H1 (cell line): ENCODE measurements around the gene EFNA3. TPM values are rescaled to one million over a fixed set of nuclear protein-coding genes. Genes with fewer than 3 reads are reported as not detected.

Experiments
- CTCF ChIA-PET: fragments of 300-600 bp; sonication (Branson Sonifier 250); formaldehyde crosslinking; loops from one replicate; lab custom pipeline; 2021; ENCODE audit not compliant: partially characterized antibody; lab: Charles Lee
- POLR2A ChIA-PET: fragments of 300-600 bp; sonication (Branson Sonifier 250); formaldehyde crosslinking; loops from one replicate; lab custom pipeline; 2021; ENCODE audit warnings: inconsistent platforms; ENCODE audit not compliant: partially characterized antibody; lab: Charles Lee
- DNase-seq, 2 experiments: peaks; one replicate each; pipeline versions ENCODE4 v3.0.0 to v3.0.0-alpha.2; 2010 to 2022; ENCODE audit warnings: low spot score in 2 of 2, low read depth in 1 of 2, mixed read lengths in 1 of 2
- FAIRE-seq: peaks from 2 replicates; lab custom pipeline; 2011; peaks lifted over from hg19 to GRCh38; lab: Jason Lieb, UNC
- H2AFZ ChIP-seq: 2 replicates; pipeline ENCODE4 v1.8.1; 2012; ENCODE audit warnings: low read length, inconsistent platforms
- H2AK5ac ChIP-seq: 2 replicates; pipeline ENCODE4 v1.6.1; 2013; ENCODE audit warnings: low read depth, low read length
- H2BK120ac ChIP-seq: replicated peaks from 2 replicates; pipeline ENCODE3; 2013; ENCODE audit warnings: low read depth, low read length, inconsistent platforms
- H2BK12ac ChIP-seq: 2 replicates; pipeline ENCODE4 v1.6.1; 2013; ENCODE audit warnings: low read depth, low read length
- H2BK15ac ChIP-seq: 2 replicates; pipeline ENCODE4 v1.6.1; 2013; ENCODE audit warnings: low read length
- H2BK20ac ChIP-seq: 2 replicates; pipeline ENCODE4 v1.6.1; 2013; ENCODE audit warnings: low read length
- H2BK5ac ChIP-seq: 2 replicates; pipeline ENCODE4 v1.6.1; 2013; ENCODE audit warnings: low read depth, low read length
- H3K14ac ChIP-seq: 2 replicates; pipeline ENCODE4 v1.6.1; 2013; ENCODE audit warnings: inconsistent platforms; ENCODE audit not compliant: insufficient read length
- H3K18ac ChIP-seq: 2 replicates; pipeline ENCODE4 v1.6.1; 2013; ENCODE audit warnings: low read length; ENCODE audit errors: extremely low read depth
- H3K23ac ChIP-seq: 2 replicates; pipeline ENCODE4 v1.6.1; 2013; ENCODE audit warnings: inconsistent platforms; ENCODE audit not compliant: insufficient read length
- H3K23me2 ChIP-seq: 2 replicates; pipeline ENCODE4 v1.6.1; 2013; ENCODE audit warnings: low read depth, low read length
- H3K27ac ChIP-seq: 2 replicates; pipeline ENCODE4 v1.6.1; 2011; ENCODE audit warnings: low read depth, low read length, inconsistent platforms
- H3K27me3 ChIP-seq, 4 experiments: replicated peaks in 1 of 4; 1 replicate in 1 of 4; 2 replicates in 3 of 4; pipeline versions ENCODE4 v1.6.1 to v1.8.1; 2011 to 2013; ENCODE audit warnings: low read length in 3 of 4, mild to moderate bottlenecking in 3 of 4, inconsistent platforms in 2 of 4, mixed read lengths in 2 of 4, moderate library complexity in 1 of 4; ENCODE audit not compliant: control insufficient read depth in 3 of 4, insufficient read depth in 3 of 4; ENCODE audit errors: extremely low read depth in 1 of 4
- H3K36me3 ChIP-seq, 4 experiments: 2 replicates each; pipeline versions ENCODE4 v1.6.1 to v1.8.1; 2011 to 2013; ENCODE audit warnings: mild to moderate bottlenecking in 4 of 4, low read length in 3 of 4, moderate library complexity in 2 of 4, control low read depth in 1 of 4, inconsistent platforms in 1 of 4; ENCODE audit not compliant: insufficient read depth in 4 of 4, control insufficient read depth in 2 of 4
- H3K4ac ChIP-seq: replicated peaks from 2 replicates; pipeline ENCODE3; 2013; ENCODE audit warnings: low read length, low read depth, mixed read lengths, inconsistent platforms; ENCODE audit not compliant: insufficient read length
- H3K4me1 ChIP-seq, 4 experiments: replicated peaks in 1 of 4; 1 replicate in 1 of 4; 2 replicates in 3 of 4; pipeline versions ENCODE4 v1.6.1 to v1.8.1; 2011 to 2013; ENCODE audit warnings: low read length in 3 of 4, inconsistent platforms in 2 of 4, mixed read lengths in 1 of 4; ENCODE audit not compliant: insufficient read depth in 4 of 4, control insufficient read depth in 3 of 4
- H3K4me2 ChIP-seq, 2 experiments: 2 replicates each; pipeline versions ENCODE4 v1.6.1 to v1.8.1; 2011 to 2013; ENCODE audit warnings: low read depth in 2 of 2, low read length in 2 of 2, control low read depth in 1 of 2, inconsistent platforms in 1 of 2, mild to moderate bottlenecking in 1 of 2; ENCODE audit not compliant: insufficient read depth in 1 of 2
- H3K4me3 ChIP-seq, 4 experiments: fragments of 200-600, 300-600 bp in 1 of 4; sonication (generic), shearing (Covaris generic), sonication (Bioruptor Twin) in 1 of 4; 2 replicates each; pipeline versions ENCODE4 v1.5.1 to v1.8.1; 2011 to 2016; ENCODE audit warnings: low read length in 4 of 4, low read depth in 3 of 4, control low read depth in 2 of 4, inconsistent platforms in 2 of 4, mild to moderate bottlenecking in 2 of 4, mixed read lengths in 1 of 4, moderate library complexity in 1 of 4; ENCODE audit not compliant: insufficient read depth in 2 of 4; ENCODE audit errors: extremely low read depth in 1 of 4
- H3K56ac ChIP-seq: replicated peaks from 2 replicates; pipeline ENCODE3; 2013; ENCODE audit warnings: low read depth, mild to moderate bottlenecking, mixed read lengths, low read length, inconsistent platforms; ENCODE audit not compliant: insufficient read length
- H3K79me1 ChIP-seq: 2 replicates; pipeline ENCODE4 v1.6.1; 2013; ENCODE audit warnings: low read depth, low read length, control low read depth
- H3K79me2 ChIP-seq, 2 experiments: 2 replicates each; pipeline versions ENCODE4 v1.6.1 to v1.8.1; 2012 to 2013; ENCODE audit warnings: low read length in 2 of 2, mild to moderate bottlenecking in 2 of 2, inconsistent platforms in 1 of 2; ENCODE audit not compliant: insufficient read depth in 2 of 2, control insufficient read depth in 1 of 2
- H3K9ac ChIP-seq, 4 experiments: replicated peaks in 1 of 4; 1 replicate in 1 of 4; 2 replicates in 3 of 4; pipeline versions ENCODE4 v1.6.1 to v1.8.1; 2011 to 2013; ENCODE audit warnings: low read depth in 3 of 4, low read length in 3 of 4, control low read depth in 2 of 4, mild to moderate bottlenecking in 2 of 4, moderate library complexity in 2 of 4, inconsistent platforms in 1 of 4; ENCODE audit errors: extremely low read depth in 1 of 4
- H3K9me3 ChIP-seq, 2 experiments: 2 replicates each; pipeline versions ENCODE4 v1.6.1 to v1.8.1; 2012 to 2013; ENCODE audit warnings: mild to moderate bottlenecking in 2 of 2, moderate library complexity in 2 of 2, control low read depth in 1 of 2, inconsistent platforms in 1 of 2, low read depth in 1 of 2, low read length in 1 of 2, mixed read lengths in 1 of 2; ENCODE audit not compliant: insufficient read depth in 2 of 2
- H4K20me1 ChIP-seq, 2 experiments: replicated peaks in 1 of 2; 2 replicates each; pipeline versions ENCODE3 to v1.8.1; 2011 to 2013; ENCODE audit warnings: inconsistent platforms in 2 of 2, low read length in 2 of 2, mild to moderate bottlenecking in 1 of 2; ENCODE audit not compliant: insufficient read depth in 2 of 2, control insufficient read depth in 1 of 2
- H4K5ac ChIP-seq: 2 replicates; pipeline ENCODE4 v1.6.1; 2013; ENCODE audit warnings: low read length, low read depth, mixed read lengths, inconsistent platforms; ENCODE audit not compliant: insufficient read length
- H4K8ac ChIP-seq: 2 replicates; pipeline ENCODE4 v1.8.0; 2013; ENCODE audit warnings: mild to moderate bottlenecking, moderate library complexity, low read length, inconsistent platforms; ENCODE audit not compliant: insufficient read depth; ENCODE audit errors: extremely low read depth
- H4K91ac ChIP-seq: replicated peaks from 2 replicates; pipeline ENCODE3; 2013; ENCODE audit warnings: low read length, mixed read lengths, inconsistent platforms; ENCODE audit not compliant: insufficient read length
- BCL11A ChIP-seq, 2 experiments: IDR thresholded peaks; one replicate each; pipeline ENCODE4 v1.6.1; 2011; ENCODE audit warnings: low read depth in 2 of 2, low read length in 2 of 2, mild to moderate bottlenecking in 2 of 2
- BRCA1 ChIP-seq: IDR thresholded peaks from 2 replicates; pipeline ENCODE4 v1.6.1; 2012; ENCODE audit warnings: low read depth, low read length, improper control_type of control experiment
- CHD1 ChIP-seq: IDR thresholded peaks from 2 replicates; pipeline ENCODE4 v1.6.1; 2012; ENCODE audit warnings: low read depth, low read length, improper control_type of control experiment
- E2F6 ChIP-seq: IDR thresholded peaks from 2 replicates; pipeline ENCODE4 v1.6.1; 2012; ENCODE audit warnings: inconsistent platforms
- EP300 ChIP-seq, 2 experiments: IDR thresholded peaks; 1 replicate in 1 of 2; 2 replicates in 1 of 2; pipeline ENCODE4 v1.6.1; 2011 to 2012; ENCODE audit warnings: low read depth in 2 of 2, low read length in 2 of 2, mild to moderate bottlenecking in 2 of 2, borderline replicate concordance in 1 of 2, inconsistent platforms in 1 of 2, moderate library complexity in 1 of 2
- GABPA ChIP-seq: IDR thresholded peaks from 2 replicates; pipeline ENCODE4 v1.6.1; 2011; ENCODE audit warnings: mild to moderate bottlenecking, low read length, moderate library complexity, borderline replicate concordance; ENCODE audit not compliant: insufficient read depth
- JUN ChIP-seq: IDR thresholded peaks from 2 replicates; pipeline ENCODE4 v1.6.1; 2011; ENCODE audit warnings: low read depth, mild to moderate bottlenecking, improper control_type of control experiment, low read length
- JUND ChIP-seq: IDR thresholded peaks from 2 replicates; pipeline ENCODE4 v1.6.1; 2011; ENCODE audit warnings: mild to moderate bottlenecking, improper control_type of control experiment, low read length
- KDM5A ChIP-seq: fragments of 200-600 bp; IDR thresholded peaks from 2 replicates; pipeline ENCODE4 v1.7.1; 2012; ENCODE audit warnings: mild to moderate bottlenecking, low read length, inconsistent platforms, mixed read lengths
- POLR2A ChIP-seq, 2 experiments: IDR thresholded peaks; 1 replicate in 1 of 2; 2 replicates in 1 of 2; pipeline ENCODE4 v1.6.1; 2011; ENCODE audit warnings: low read depth in 2 of 2, low read length in 2 of 2, mild to moderate bottlenecking in 2 of 2; ENCODE audit errors: control extremely low read depth in 1 of 2
- SUZ12 ChIP-seq: fragments of 200-600 bp; sonication (generic); IDR thresholded peaks from 2 replicates; pipeline ENCODE4 v1.6.1; 2012; ENCODE audit warnings: mild to moderate bottlenecking, inconsistent platforms, low read length, moderate library complexity, mixed read lengths
- TCF12 ChIP-seq: IDR thresholded peaks from 2 replicates; pipeline ENCODE4 v1.6.1; 2011; ENCODE audit warnings: low read depth, mild to moderate bottlenecking, low read length
- WGBS, 2 experiments: shearing (Covaris generic) in 1 of 2; methylation state at CpG; one replicate each; pipeline versions ENCODE4 v1.1.6 to v1.1.7; 2013 to 2015; ENCODE audit warnings: low lambda C conversion rate in 2 of 2, mixed read lengths in 2 of 2, inconsistent platforms in 1 of 2, low coverage in 1 of 2, missing lambda C conversion rate in 1 of 2; ENCODE audit not compliant: insufficient replicate concordance in 2 of 2, insufficient coverage in 1 of 2, insufficient read length in 1 of 2; ENCODE audit errors: extremely low coverage in 1 of 2, missing lambda C conversion rate in 1 of 2; 5-methylcytosine and 5-hydroxymethylcytosine counted together
- polyA plus RNA-seq, 7 experiments: library from polyadenylated mRNA; depleted of rRNA in 3 of 7; stranded (reverse) in 5 of 7; unstranded in 2 of 7; fragments of >200 nt in 5 of 7; fragments of 200-250 nt in 2 of 7; gene quantifications; 1 replicate in 5 of 7; 2 replicates in 1 of 7; 4 replicates in 1 of 7; pipeline versions ENCODE4 v1.2.1 to v1.2.3, GENCODE V29; 2011 to 2013; ENCODE audit warnings: missing spikeins in 2 of 7, mixed read lengths in 2 of 7
- total RNA-seq: library from RNA; stranded (reverse); fragmentation: NEBNext Ultra II Directional; extraction: Animal tissue kit (Norgen Biotek cat#: 25700); gene quantifications from 2 replicates; pipeline ENCODE4 v1.2.1, GENCODE V29; 2021

Gene EFNA3
- total and polyA plus RNA-seq, 2 of the 8 experiments (the other 6 are each of a cell fraction or from before 2014, with no cell fraction given), result 10.8 to 13.8 TPM

GRCh38 chr1:155069551-155070157 lies 9.0 kb upstream of the EFNA3 start:
- H3K9me3 ChIP-seq, result no peaks in the 10 kb centered on the region
- H2BK5ac ChIP-seq, result no peak overlapping the region
- ChIA-PET CTCF (interaction anchor here (0.7 to 33.9 kb wide), 10 partner anchors 10 to 134 kb away, joined by 3 to 907 read pairs (median 4); partner anchors contain the start of genes ADAM15, EFNA3, EFNA4 and PMVK), POLR2A (interaction anchor here (0.9 to 3.2 kb wide), 12 partner anchors 9 to 126 kb away, joined by 3 to 21 read pairs (median 3); partner anchors contain the start of genes EFNA3, FLAD1, SHC1 and SLC50A1)
- peak overlapping the region; percentile 97 to 99 for H3K4me2 ChIP-seq
- peaks cover 11% of the 10 kb centered on the region for H3K23me2 ChIP-seq
- no peak overlapping the region for H2AFZ ChIP-seq
- H3K4me1 ChIP-seq, result peaks cover 4 to 38% (median 21%) of the 10 kb centered on the region in 4 experiments
- no peak overlapping the region for H3K14ac ChIP-seq
- peak overlapping the region; percentile 16; the same call in 1 of the 2 replicates for H4K8ac ChIP-seq
- peaks cover 0 to 7% (median 1%) of the 10 kb centered on the region in 4 experiments; a peak in 3 of 7 replicates for H3K27me3 ChIP-seq
- peak overlapping the region in 3 of 4 experiments; percentile 29 to 64 (median 42); a peak in 6 of 8 replicates for H3K4me3 ChIP-seq
- no peak overlapping the region for H3K56ac ChIP-seq
- H3K23ac ChIP-seq, result no peak overlapping the region
- H4K20me1 ChIP-seq, result peaks cover 12 to 23% of the 10 kb centered on the region in 2 experiments
- no peak overlapping the region for H4K91ac ChIP-seq
- H3K27ac ChIP-seq, result no peak overlapping the region
- H3K79me1 ChIP-seq, result no peaks in the 10 kb centered on the region
- H2BK120ac ChIP-seq, result no peak overlapping the region
- no peak for FAIRE-seq
- H3K36me3 ChIP-seq, result peaks cover 0 to 12% (median 4%) of the 10 kb centered on the region in 4 experiments; a peak in 5 of 8 replicates
- H2BK15ac ChIP-seq, result no peak overlapping the region
- H3K4ac ChIP-seq, result no peak overlapping the region
- no peak overlapping the region for H4K5ac ChIP-seq
- H3K79me2 ChIP-seq, result peaks cover 0 to 11% of the 10 kb centered on the region in 2 experiments; a peak in 2 of 4 replicates
- no peak overlapping the region for H2BK20ac ChIP-seq
- 40% methylated on average over 7 of the region's 7 CpGs; no CpG with 5 or more reads in 1 of the 2 experiments for WGBS, 2 experiments
- no peak overlapping the region for H3K9ac ChIP-seq
- no peak for DNase-seq
- no peak overlapping the region; the same call in 1 of the 2 replicates for H3K18ac ChIP-seq
- H2AK5ac ChIP-seq, result no peak overlapping the region
- H2BK12ac ChIP-seq, result no peak overlapping the region
- TF ChIP-seq POLR2A (IDR thresholded peaks at IDR 0.05; ENCODE audit: control extremely low read depth in 1 of 2, low read depth in 2 of 2, low read length in 2 of 2), result no peak
- TF ChIP-seq KDM5A, result no peak
- TF ChIP-seq BCL11A (IDR thresholded peaks at IDR 0.05; ENCODE audit: low read depth in 2 of 2, low read length in 2 of 2), result no peak
- TF ChIP-seq JUND, result no peak
- TF ChIP-seq TCF12, result no peak
- TF ChIP-seq CHD1, result no peak
- no peak for TF ChIP-seq E2F6
- no peak for TF ChIP-seq BRCA1
- no peak for TF ChIP-seq JUN
- no peak for TF ChIP-seq GABPA
- no peak for TF ChIP-seq EP300 (IDR thresholded peaks at IDR 0.05; ENCODE audit: borderline replicate concordance in 1 of 2, low read depth in 2 of 2, low read length in 2 of 2)
- no peak for TF ChIP-seq SUZ12
